ENCODE data around the gene HS3ST5.

DNA sequence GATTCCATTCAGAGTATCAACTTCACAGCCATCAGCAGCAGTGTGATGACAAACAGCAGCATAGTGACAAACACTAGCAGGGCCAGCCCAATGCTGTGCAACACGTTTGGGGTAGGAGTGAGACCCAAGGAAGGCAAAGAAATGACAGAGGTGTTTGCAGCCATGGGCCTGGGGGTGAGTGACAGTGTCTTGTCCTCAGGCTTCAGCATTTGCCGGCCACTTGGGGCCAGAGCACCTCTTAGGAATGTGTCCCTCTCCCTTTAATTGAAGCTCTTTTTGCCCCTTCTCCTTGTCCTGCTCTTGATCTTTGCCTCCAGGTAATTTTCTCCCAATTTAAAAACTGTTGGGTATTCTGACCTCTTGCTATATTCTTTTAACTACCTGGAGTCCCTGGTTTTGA is 84.4 kb downstream of the HS3ST5 start:
- TF ChIP-seq, protein P1, sequence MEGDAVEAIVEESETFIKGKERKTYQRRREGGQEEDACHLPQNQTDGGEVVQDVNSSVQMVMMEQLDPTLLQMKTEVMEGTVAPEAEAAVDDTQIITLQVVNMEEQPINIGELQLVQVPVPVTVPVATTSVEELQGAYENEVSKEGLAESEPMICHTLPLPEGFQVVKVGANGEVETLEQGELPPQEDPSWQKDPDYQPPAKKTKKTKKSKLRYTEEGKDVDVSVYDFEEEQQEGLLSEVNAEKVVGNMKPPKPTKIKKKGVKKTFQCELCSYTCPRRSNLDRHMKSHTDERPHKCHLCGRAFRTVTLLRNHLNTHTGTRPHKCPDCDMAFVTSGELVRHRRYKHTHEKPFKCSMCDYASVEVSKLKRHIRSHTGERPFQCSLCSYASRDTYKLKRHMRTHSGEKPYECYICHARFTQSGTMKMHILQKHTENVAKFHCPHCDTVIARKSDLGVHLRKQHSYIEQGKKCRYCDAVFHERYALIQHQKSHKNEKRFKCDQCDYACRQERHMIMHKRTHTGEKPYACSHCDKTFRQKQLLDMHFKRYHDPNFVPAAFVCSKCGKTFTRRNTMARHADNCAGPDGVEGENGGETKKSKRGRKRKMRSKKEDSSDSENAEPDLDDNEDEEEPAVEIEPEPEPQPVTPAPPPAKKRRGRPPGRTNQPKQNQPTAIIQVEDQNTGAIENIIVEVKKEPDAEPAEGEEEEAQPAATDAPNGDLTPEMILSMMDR (IDR thresholded peaks at IDR 0.05) = no peak
- TF ChIP-seq POLR2A (IDR thresholded peaks at IDR 0.05) = no peak
- no peak for TF ChIP-seq EP300 (IDR thresholded peaks at IDR 0.05)

Measured in stomach (tissue), 4 donors.